ENCODE measurements around the gene CD38. TPM values are rescaled to one million over a fixed set of nuclear protein-coding genes. Genes with fewer than 3 reads are reported as not detected.
"Not testable (repeated sequence)": the region's sequence is repeated elsewhere in the genome, so short reads cannot be mapped to it uniquely, and the experiment has no call there.

The CD38 gene
- total RNA-seq, 4 donors from 2014 or later, result 0.15 to 0.62 (median 0.39) TPM

DNA sequence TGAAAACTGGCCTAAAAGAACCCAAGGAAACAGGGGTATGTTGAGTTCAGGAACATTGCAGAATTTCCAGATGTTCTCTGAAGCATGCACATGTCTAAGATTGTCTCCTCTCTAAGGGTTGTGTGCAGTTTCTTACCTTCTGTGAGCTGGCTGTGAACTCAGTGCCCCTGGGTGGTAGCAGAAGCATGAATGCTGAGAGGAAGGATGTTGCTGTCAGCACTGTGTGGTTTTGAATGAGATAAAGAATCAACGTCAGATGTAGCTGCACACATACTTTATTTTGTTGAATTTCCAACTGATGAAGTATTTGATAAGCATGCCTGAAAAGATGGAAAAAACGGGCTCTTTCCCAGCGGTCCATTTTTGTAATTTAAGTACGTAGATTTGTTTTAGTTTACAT is 23.8 kb upstream of the CD38 start:
- WGBS, result 50% methylated on average over 4 of the region's 4 CpGs
- no peaks in the 10 kb centered on the region for H3K4me1 ChIP-seq
- no peaks in the 10 kb centered on the region for H3K9me3 ChIP-seq
- DNase-seq (ENCODE audit: low spot score in 2 of 2), result no peak
- H3K27ac ChIP-seq, result no peak overlapping the region
- no peaks in the 10 kb centered on the region for H3K36me3 ChIP-seq
- no peak overlapping the region for H3K4me3 ChIP-seq
- H3K27me3 ChIP-seq, result no peaks in the 10 kb centered on the region
- no peak for TF ChIP-seq POLR2AphosphoS5 (IDR thresholded peaks at IDR 0.05)
- TF ChIP-seq CTCF (IDR thresholded peaks at IDR 0.05), result no peak
- TF ChIP-seq POLR2A (IDR thresholded peaks at IDR 0.05), result no peak
- TF ChIP-seq EP300 (IDR thresholded peaks at IDR 0.05), result no peak

GRCh38 chr4:15755321-15756155 is 22.6 kb upstream of the CD38 start:
- Histone ChIP-seq H3K36me3 (no peaks in the 10 kb centered on the region), H3K4me1 (no peaks in the 10 kb centered on the region), H3K27me3 (no peaks in the 10 kb centered on the region), H3K4me3 (no peak overlapping the region), H3K9me3 (no peaks in the 10 kb centered on the region), H3K27ac (no peak overlapping the region)
- TF ChIP-seq POLR2A (IDR thresholded peaks at IDR 0.05) (no peak), EP300 (IDR thresholded peaks at IDR 0.05) (no peak), POLR2AphosphoS5 (IDR thresholded peaks at IDR 0.05) (no peak), CTCF (IDR thresholded peaks at IDR 0.05) (no peak)
- DNase-seq (ENCODE audit: low spot score in 2 of 2), result no peak
- WGBS, result 87% methylated on average over 4 of the region's 4 CpGs

- Histone ChIP-seq H3K27me3 (no peaks in the 10 kb centered on the region), H3K4me1 (no peaks in the 10 kb centered on the region), H3K4me3 (no peak overlapping the region), H3K27ac (no peak overlapping the region), H3K36me3 (no peaks in the 10 kb centered on the region), H3K9me3 (no peaks in the 10 kb centered on the region)
- WGBS, result 61% methylated on average over 6 of the region's 6 CpGs
- DNase-seq (ENCODE audit: low spot score in 2 of 2), result no peak
- no peak for TF ChIP-seq POLR2AphosphoS5 (IDR thresholded peaks at IDR 0.05)
- no peak for TF ChIP-seq POLR2A (IDR thresholded peaks at IDR 0.05)
- no peak for TF ChIP-seq CTCF (IDR thresholded peaks at IDR 0.05)
- TF ChIP-seq EP300 (IDR thresholded peaks at IDR 0.05), result no peak
Observed at GRCh38 chr4:15756361-15756861, 21.7 kb upstream of the CD38 start.

GRCh38 chr4:15757054-15757453 is 21.1 kb upstream of the CD38 start:
- Histone ChIP-seq H3K27me3 (no peaks in the 10 kb centered on the region), H3K4me3 (no peak overlapping the region), H3K9me3 (no peaks in the 10 kb centered on the region), H3K4me1 (no peaks in the 10 kb centered on the region), H3K36me3 (no peaks in the 10 kb centered on the region), H3K27ac (no peak overlapping the region)
- TF ChIP-seq EP300 (IDR thresholded peaks at IDR 0.05) (no peak), CTCF (IDR thresholded peaks at IDR 0.05) (no peak), POLR2AphosphoS5 (IDR thresholded peaks at IDR 0.05) (no peak), POLR2A (IDR thresholded peaks at IDR 0.05) (no peak)
- no peak for DNase-seq (ENCODE audit: low spot score in 2 of 2)
- 62% methylated on average over 4 of the region's 4 CpGs for WGBS

GRCh38 chr4:15758294-15758693 is 19.8 kb upstream of the CD38 start:
- TF ChIP-seq POLR2AphosphoS5 (IDR thresholded peaks at IDR 0.05) (no peak), EP300 (IDR thresholded peaks at IDR 0.05) (no peak), POLR2A (IDR thresholded peaks at IDR 0.05) (no peak), CTCF (IDR thresholded peaks at IDR 0.05) (no peak)
- Histone ChIP-seq H3K4me1 (no peaks in the 10 kb centered on the region), H3K27ac (no peak overlapping the region), H3K4me3 (no peak overlapping the region), H3K27me3 (no peaks in the 10 kb centered on the region), H3K36me3 (no peaks in the 10 kb centered on the region), H3K9me3 (no peaks in the 10 kb centered on the region)
- 91% methylated on average over 4 of the region's 4 CpGs for WGBS
- no peak for DNase-seq (ENCODE audit: low spot score in 2 of 2)

DNA sequence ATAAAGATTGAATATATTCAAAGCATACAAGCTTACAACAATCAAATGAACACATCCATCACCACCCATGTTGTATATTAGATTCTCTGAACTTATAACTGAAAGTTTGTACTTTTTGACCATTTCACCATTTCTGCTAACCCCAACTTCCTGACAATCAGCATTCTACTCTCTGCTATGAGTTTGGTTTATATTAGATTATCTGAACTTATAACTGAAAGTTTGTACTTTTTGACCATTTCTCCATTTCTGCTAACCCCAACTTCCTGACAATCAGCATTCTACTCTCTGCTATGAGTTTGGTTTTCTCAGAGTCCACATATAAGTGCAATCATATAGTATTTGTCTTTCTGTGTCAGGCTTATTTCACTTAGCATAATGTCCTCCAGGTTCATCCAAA is 15.7 kb upstream of the CD38 start:
- not testable (repeated sequence) for H3K4me3 ChIP-seq; DNase-seq (ENCODE audit: low spot score in 2 of 2); H3K9me3 ChIP-seq; H3K27me3 ChIP-seq; H3K27ac ChIP-seq; H3K4me1 ChIP-seq; H3K36me3 ChIP-seq

Measured in suprapubic skin (tissue), 4 donors.